ENCODE data around the gene HOXB3.

DNA sequence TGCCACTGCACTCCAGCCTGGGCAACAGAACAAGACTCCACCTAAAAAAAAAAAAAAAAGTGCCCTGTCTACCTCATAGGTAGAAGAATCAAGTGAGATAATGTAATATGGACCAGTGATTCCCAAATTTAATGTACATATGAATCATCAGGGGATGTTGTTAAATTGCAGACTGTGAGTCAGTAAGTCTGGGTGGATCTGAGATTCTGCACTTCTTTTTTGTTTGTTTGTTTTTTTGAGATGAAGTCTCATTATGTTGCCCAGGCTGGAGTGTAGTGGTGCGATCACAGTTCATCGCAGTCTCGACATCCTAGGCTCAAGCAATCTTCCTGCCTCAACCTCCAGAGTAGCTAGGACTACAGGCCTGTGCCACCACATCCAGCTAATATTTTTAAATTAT is 90.8 kb downstream of the HOXB3 start:
- TF ChIP-seq CTCF (IDR thresholded peaks at IDR 0.05) (no peak), POLR2A (IDR thresholded peaks at IDR 0.05) (no peak)
